IMR-90 (cell line): ENCODE results near the gene GMPPB. TPM values are rescaled to one million over a fixed set of nuclear protein-coding genes. Genes with fewer than 3 reads are reported as not detected.

Experiments used
- microRNA-seq, 2 experiments: library from miRNA; stranded (forward) in 1 of 2; unstranded in 1 of 2; fragments of 10-50 nt in 1 of 2; fragments of <30 nt in 1 of 2; gene quantifications in 1 of 2; microRNA quantifications in 1 of 2; one replicate each; pipeline versions ENCODE3 to v1.1.0; 2013 to 2020; ENCODE audit not compliant: insufficient read depth in 1 of 2, insufficient read length in 1 of 2, unreplicated experiment in 1 of 2
- polyA plus RNA-seq, 3 experiments: library from polyadenylated mRNA; depleted of rRNA; stranded (reverse); fragments of >200 nt; gene quantifications; 2 replicates each; pipeline ENCODE4 v1.2.3, GENCODE V29; 2012; ENCODE audit warnings: low replicate concordance in 1 of 3
- small RNA-seq, 5 experiments: library from RNA; depleted of rRNA; stranded (forward); fragments of <200 nt; gene quantifications; one replicate each; pipeline ENCODE3, GENCODE V24; 2012
- total RNA-seq: library from RNA; depleted of rRNA; stranded (reverse); fragments of >200 nt; gene quantifications from 2 replicates; pipeline ENCODE4 v1.2.3, GENCODE V29; 2012; rRNA removed

Gene GMPPB
- total and polyA plus RNA-seq, 2 of the 4 experiments (the other 2 are of a cell fraction): 27.9 to 37.3 TPM

Small RNAs within 50 kb of the gene (microRNA-seq; reads per million reads assigned to microRNA genes)
- gene AMIGO3 (ENCODE audit: insufficient read depth, insufficient read length): not detected
- not detected for gene COX6CP14 (ENCODE audit: insufficient read depth, insufficient read length)

Small RNAs within 50 kb of the gene (small RNA-seq; reads per million reads assigned to genes)
- 0 reads per million in 5 experiments for gene AMIGO3
- gene COX6CP14: 0 reads per million in 5 experiments

Other genes with a start within 250 kb of the GMPPB start
- gene BSN, start 169.5 kb downstream of the GMPPB start, total RNA-seq: under 0.01 TPM in 2 replicates
- gene BSN, start 169.5 kb downstream of the GMPPB start, polyA plus RNA-seq (2012; rRNA removed): 0.03 and 0.04 TPM in 2 replicates
- 116 and 142 TPM in 2 replicates for gene APEH, start 49.6 kb downstream of the GMPPB start, total RNA-seq
- gene APEH, start 49.6 kb downstream of the GMPPB start, polyA plus RNA-seq (2012; rRNA removed): 84.3 and 89.2 TPM in 2 replicates
- gene MST1, start 34.5 kb downstream of the GMPPB start, total RNA-seq: 1.1 and 1.3 TPM in 2 replicates
- 13.0 and 16.6 TPM in 2 replicates for gene MST1, start 34.5 kb downstream of the GMPPB start, polyA plus RNA-seq (2012; rRNA removed)
- 10.8 and 13.4 TPM in 2 replicates for gene RNF123, start 34.4 kb downstream of the GMPPB start, total RNA-seq
- gene RNF123, start 34.4 kb downstream of the GMPPB start, polyA plus RNA-seq (2012; rRNA removed): 37.7 and 45.6 TPM in 2 replicates
- not detected in 2 replicates for gene AMIGO3, start 4.3 kb downstream of the GMPPB start, total RNA-seq
- 1.5 and 2.7 TPM in 2 replicates for gene AMIGO3, start 4.3 kb downstream of the GMPPB start, polyA plus RNA-seq (2012; rRNA removed)
- 28.6 and 28.7 TPM in 2 replicates for gene IP6K1, start 62.6 kb upstream of the GMPPB start, total RNA-seq
- 28.3 and 31.2 TPM in 2 replicates for gene IP6K1, start 62.6 kb upstream of the GMPPB start, polyA plus RNA-seq (2012; rRNA removed)
- gene CDHR4, start 75.9 kb upstream of the GMPPB start, total RNA-seq: not detected in 2 replicates
- 0.07 TPM in 1 of 2 replicates, not detected in the other for gene CDHR4, start 75.9 kb upstream of the GMPPB start, polyA plus RNA-seq (2012; rRNA removed)
- 2.3 and 2.8 TPM in 2 replicates for gene INKA1, start 79.3 kb upstream of the GMPPB start, total RNA-seq
- 4.5 and 5.4 TPM in 2 replicates for gene INKA1, start 79.3 kb upstream of the GMPPB start, polyA plus RNA-seq (2012; rRNA removed)
- 15.3 and 18.6 TPM in 2 replicates for gene UBA7, start 90.0 kb upstream of the GMPPB start, total RNA-seq
- gene UBA7, start 90.0 kb upstream of the GMPPB start, polyA plus RNA-seq (2012; rRNA removed): 57.0 and 57.8 TPM in 2 replicates
- 5.3 and 6.3 TPM in 2 replicates for gene TRAIP, start 132.6 kb upstream of the GMPPB start, total RNA-seq
- 9.2 and 10.0 TPM in 2 replicates for gene TRAIP, start 132.6 kb upstream of the GMPPB start, polyA plus RNA-seq (2012; rRNA removed)
- not detected in 2 replicates for gene CAMKV, start 146.0 kb upstream of the GMPPB start, total RNA-seq
- gene CAMKV, start 146.0 kb upstream of the GMPPB start, polyA plus RNA-seq (2012; rRNA removed): not detected in 2 replicates
- under 0.01 TPM in 1 of 2 replicates, not detected in the other for gene MST1R, start 179.9 kb upstream of the GMPPB start, total RNA-seq
- gene MST1R, start 179.9 kb upstream of the GMPPB start, polyA plus RNA-seq (2012; rRNA removed): 0.10 and 0.14 TPM in 2 replicates
- 6.9 and 8.2 TPM in 2 replicates for gene MON1A, start 205.9 kb upstream of the GMPPB start, total RNA-seq
- gene MON1A, start 205.9 kb upstream of the GMPPB start, polyA plus RNA-seq (2012; rRNA removed): 13.5 and 18.1 TPM in 2 replicates
- gene RBM6, start 216.2 kb upstream of the GMPPB start, total RNA-seq: 38.5 and 40.8 TPM in 2 replicates
- gene RBM6, start 216.2 kb upstream of the GMPPB start, polyA plus RNA-seq (2012; rRNA removed): 51.1 and 64.6 TPM in 2 replicates